ENCODE measurements around the gene FHL1.
"Not testable (repeated sequence)": the region's sequence is repeated elsewhere in the genome, so short reads cannot be mapped to it uniquely, and the experiment has no call there.

Gene FHL1

GRCh38 chrX:136146614-136147314 lies 569 bp upstream of the FHL1 start:
- no peak for DNase-seq (ENCODE audit: extremely low read depth in 1 of 2, low read depth in 1 of 2)

- DNase-seq (ENCODE audit: extremely low read depth in 1 of 2, low read depth in 1 of 2): no peak
These were observed 643 bp downstream of the FHL1 start for GRCh38 chrX:136147976-136148375.

- no peak for DNase-seq (ENCODE audit: extremely low read depth in 1 of 2, low read depth in 1 of 2)
These were observed 1.1 kb downstream of the FHL1 start for GRCh38 chrX:136148391-136148790.

- no peak for DNase-seq (ENCODE audit: extremely low read depth in 1 of 2, low read depth in 1 of 2)
These were observed 7.7 kb downstream of the FHL1 start for GRCh38 chrX:136154998-136155397.

DNA sequence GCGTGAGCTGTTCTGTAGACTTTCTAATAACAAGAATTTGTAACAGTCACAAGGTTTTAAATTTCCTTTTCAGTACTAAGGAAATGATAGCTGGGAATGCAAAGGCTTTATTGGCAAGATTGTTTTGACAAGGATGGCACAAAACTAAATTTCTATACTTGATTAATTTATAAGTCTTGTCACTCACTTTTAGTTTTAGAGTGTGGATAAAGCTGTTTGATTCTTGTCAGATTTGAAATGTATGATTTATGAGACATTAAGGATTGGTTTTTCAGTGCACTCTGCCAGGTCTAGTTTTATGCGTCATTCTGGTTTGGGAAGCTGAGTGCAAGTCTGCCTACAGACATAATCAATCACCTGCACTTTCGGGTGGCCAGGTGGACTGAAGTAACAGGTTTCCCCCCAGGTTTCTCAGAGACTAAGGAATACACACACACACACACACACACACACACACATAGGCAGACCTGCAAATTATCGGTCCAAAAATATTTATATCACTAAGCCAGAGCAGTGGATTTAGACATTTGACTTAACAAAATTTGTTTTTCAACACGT lies 9.3 kb downstream of the FHL1 start:
- no peak for DNase-seq (ENCODE audit: extremely low read depth in 1 of 2, low read depth in 1 of 2)

- no peak for DNase-seq (ENCODE audit: extremely low read depth in 1 of 2, low read depth in 1 of 2)
These were observed 9.9 kb downstream of the FHL1 start for GRCh38 chrX:136157187-136157586.

DNA sequence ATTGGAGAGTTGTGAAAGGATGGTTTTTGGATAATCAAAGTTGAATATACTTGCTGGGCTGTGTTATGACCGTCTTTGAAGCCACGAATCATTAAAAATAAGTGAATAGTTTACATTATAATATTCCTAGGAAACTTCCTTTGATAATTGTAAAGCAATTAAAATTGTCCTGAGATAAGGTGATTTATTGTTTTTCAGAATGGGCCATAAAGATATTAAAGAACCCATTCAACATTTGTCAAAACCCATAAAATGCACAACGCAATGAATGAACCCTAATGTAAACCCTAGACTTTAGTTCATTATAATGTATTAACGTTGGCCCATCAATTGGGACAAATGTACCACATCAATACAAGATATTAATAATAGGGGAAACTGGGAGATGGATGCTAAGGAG lies 11.4 kb downstream of the FHL1 start:
- no peak for DNase-seq (ENCODE audit: extremely low read depth in 1 of 2, low read depth in 1 of 2)

DNA sequence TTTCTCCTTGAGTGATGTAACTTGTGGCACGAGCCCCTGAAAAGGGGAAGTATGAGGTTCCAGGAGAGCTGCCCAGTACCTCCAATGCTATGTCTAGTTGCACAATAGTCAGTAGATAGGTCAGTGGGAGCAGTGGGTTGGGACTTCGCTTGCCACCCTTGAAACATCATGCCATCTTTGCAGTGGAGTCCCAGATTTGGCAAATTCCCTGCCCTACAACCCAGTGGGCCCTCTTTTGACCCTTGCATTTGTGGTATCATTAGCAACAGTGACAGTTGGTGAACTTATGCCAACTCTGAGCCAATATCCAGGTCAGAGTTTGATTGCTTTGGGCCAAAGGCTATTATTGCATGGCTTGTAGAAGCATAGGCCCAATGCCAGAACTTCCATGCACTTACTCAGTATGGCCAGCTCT lies 12.3 kb downstream of the FHL1 start:
- no peak for DNase-seq (ENCODE audit: extremely low read depth in 1 of 2, low read depth in 1 of 2)

- DNase-seq (ENCODE audit: extremely low read depth in 1 of 2, low read depth in 1 of 2): no peak
These were observed 15.7 kb downstream of the FHL1 start for GRCh38 chrX:136162827-136163570.

DNA sequence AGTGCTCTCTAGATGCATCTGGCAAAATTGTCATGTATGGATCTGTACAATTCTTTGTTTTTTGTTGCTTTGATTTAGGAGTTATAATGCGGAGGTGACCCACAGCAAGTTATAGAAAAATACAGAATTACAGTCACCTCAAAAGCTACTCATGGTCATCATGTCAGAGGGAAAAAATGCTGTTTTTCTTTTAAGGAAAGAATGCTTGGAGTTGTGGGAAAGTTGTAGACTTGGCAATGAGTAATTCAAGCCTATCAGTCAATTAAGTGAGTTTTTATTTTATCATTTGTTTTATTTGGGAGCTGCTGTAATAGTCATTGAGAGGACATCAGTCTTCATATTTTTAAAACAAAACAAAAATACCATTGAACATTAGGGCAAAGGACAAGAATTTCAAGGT lies 16.4 kb downstream of the FHL1 start:
- no peak for DNase-seq (ENCODE audit: extremely low read depth in 1 of 2, low read depth in 1 of 2)

DNA sequence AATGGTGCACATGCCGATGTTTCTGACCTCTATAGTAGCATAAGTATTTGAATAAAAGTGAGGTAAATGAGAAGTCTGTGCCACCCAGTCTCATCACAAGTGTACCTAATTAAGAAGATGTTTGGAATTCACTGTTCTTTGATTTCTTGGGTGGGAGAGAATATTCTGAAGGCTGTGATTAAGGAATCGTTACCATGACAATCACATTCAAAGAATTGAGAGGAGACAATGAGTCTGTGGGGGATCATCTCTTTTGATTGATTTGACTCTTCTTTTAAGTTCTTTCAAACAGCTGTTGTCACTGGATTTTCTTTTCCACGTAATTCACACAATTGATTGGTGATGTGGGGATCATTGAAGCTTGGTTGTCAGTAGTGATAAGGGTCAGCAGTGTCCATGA lies 18.1 kb downstream of the FHL1 start:
- no peak for DNase-seq (ENCODE audit: extremely low read depth in 1 of 2, low read depth in 1 of 2)

DNA sequence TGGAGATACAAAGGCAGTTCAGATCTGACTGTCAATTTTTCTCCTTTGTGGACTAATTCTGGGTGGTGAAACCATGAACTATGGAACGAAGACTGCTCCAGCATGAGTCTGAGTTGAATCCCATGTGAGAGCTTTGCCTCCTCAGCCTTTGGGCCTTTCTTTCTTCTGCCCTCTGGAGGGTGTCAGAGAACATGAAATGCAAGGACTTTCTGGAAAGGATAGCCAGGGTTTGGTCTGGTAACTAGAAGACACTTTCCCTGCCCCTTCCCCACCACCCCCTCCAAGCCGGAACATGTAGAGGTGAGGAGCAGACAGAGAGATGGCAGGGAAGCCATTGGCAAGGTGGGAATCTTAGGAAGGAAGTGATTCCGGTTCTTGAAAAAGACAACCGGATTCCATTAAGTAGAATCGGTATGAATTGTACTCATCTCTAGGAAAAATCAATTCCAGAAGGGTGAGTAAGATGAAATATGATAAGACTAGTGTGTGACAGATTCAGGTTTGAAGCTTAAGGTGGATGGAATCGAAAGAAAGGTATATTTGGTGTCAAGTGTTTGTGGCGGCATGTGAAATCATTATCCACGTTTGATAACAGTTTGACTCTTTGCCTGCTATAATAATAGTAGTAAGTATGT lies 19.0 kb downstream of the FHL1 start:
- no peak for DNase-seq (ENCODE audit: extremely low read depth in 1 of 2, low read depth in 1 of 2)

- DNase-seq (ENCODE audit: extremely low read depth in 1 of 2, low read depth in 1 of 2): not testable (repeated sequence)
These were observed 20.7 kb downstream of the FHL1 start for GRCh38 chrX:136167989-136168388.

GRCh38 chrX:136168929-136169735 lies 21.8 kb downstream of the FHL1 start:
- DNase-seq (ENCODE audit: extremely low read depth in 1 of 2, low read depth in 1 of 2): no peak

DNA sequence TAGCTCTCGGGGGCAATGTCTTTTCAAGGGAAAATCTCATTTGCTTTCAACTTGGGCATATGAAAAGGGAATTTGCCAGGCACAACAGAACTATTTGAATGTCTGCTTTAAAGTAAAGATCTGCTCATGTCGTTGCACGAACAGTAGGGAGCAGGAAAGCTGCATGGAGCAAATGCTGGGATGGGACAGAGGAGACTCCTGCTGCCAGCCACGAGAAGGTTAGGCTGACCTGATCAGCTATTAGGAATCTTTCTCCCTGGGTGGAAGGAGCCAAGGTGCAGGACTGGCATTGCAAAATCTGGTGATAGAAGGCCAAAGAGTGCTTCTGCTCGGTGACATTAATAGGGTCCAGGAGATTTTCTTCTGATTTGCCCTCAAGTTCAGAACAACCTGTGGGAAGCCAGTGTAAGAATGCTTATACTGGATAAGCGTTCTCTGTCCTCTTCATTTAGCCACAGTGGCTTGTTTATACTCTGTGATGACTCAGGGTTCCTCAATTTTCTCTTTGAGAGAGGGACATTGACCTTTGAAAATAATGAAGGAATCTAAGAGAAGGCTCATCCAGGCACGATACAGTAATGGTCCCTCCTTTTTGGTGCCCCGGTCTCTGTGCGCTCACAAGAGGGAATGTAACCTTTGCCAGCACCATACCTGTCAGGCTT lies 22.9 kb downstream of the FHL1 start:
- DNase-seq (ENCODE audit: extremely low read depth in 1 of 2, low read depth in 1 of 2): no peak

- DNase-seq (ENCODE audit: extremely low read depth in 1 of 2, low read depth in 1 of 2): no peak
These were observed 24.1 kb downstream of the FHL1 start for GRCh38 chrX:136171420-136171819.

DNA sequence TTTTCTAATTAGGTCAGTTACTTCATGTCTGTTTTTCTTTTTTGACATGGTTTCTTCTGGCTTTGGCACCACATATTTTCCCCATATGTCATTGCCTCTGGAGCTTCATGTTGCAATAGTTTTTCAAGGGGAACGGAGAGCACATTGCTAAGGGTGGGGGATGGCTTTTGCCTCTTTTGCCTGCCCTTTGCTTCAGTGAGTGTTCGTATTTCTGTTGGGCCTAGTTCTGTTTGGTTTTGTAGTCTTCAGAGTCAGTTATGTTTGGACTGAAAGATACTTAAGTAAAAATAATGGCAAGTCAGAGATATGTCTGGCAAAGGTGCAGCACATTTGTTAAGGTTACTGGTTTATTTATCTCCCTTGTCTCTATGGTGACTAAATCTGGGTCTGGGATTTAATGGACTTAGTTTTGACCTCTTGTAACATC lies 29.1 kb downstream of the FHL1 start:
- DNase-seq (ENCODE audit: extremely low read depth in 1 of 2, low read depth in 1 of 2): no peak

GRCh38 chrX:136179133-136179532 lies 31.8 kb downstream of the FHL1 start:
- DNase-seq (ENCODE audit: extremely low read depth in 1 of 2, low read depth in 1 of 2): no peak

DNA sequence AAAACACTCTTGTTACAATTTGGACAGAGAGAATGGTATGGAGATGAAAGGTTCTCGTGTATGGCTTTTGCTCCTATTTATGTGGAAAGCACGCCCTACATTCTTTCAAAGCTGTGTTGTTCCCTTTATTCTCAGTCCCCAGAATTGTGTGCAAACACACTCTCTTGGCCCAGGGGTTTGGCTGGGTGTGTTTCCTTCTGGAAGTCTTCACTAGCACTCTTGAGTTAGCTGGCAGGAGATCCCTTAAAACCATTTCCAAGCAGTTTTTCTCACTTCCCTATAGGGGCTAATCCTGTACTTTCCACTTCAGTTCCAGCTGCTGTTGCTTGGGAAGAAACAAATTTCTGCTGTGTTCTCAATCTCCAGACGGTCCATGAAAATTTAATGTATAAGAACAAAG lies 35.1 kb downstream of the FHL1 start:
- no peak for DNase-seq (ENCODE audit: extremely low read depth in 1 of 2, low read depth in 1 of 2)

DNA sequence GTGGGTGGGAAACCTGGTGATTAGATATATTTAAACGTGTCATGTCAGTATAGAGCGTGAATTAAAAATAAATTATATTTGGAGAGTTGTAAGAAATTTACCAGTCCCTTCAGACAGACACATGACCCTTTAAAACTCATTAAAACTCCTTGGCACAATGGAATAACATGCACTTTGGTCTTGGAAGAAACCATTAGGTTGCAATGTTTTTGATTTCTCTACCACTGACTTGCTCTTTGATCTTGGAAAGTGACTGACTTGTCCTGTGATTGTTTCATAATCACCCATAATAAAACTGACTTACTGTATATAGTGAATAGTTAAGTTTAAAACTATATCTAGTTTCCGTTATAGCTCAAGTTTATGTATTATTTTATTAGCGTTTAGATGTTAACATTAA lies 35.8 kb downstream of the FHL1 start:
- DNase-seq (ENCODE audit: extremely low read depth in 1 of 2, low read depth in 1 of 2): no peak
